A673 (cell line): ENCODE measurements around the gene ZNF3.

Experiments
- EZH2 ChIP-seq: fragments of 200-600 bp; sonication (generic); IDR thresholded peaks from 2 replicates; pipeline ENCODE4 v1.6.1; 2017; ENCODE audit warnings: borderline replicate concordance, low read depth, mild to moderate bottlenecking, mixed read lengths, antibody characterized with exemption, low read length; ENCODE audit not compliant: poor library complexity, severe bottlenecking
- TF ChIP-seq, protein P1 (sequence below): fragments of 300-800, 200-600 bp; sonication (generic); conservative IDR thresholded peaks from 2 replicates; pipeline ENCODE4 v1.5.1; 2017; ENCODE audit warnings: low read depth, mild to moderate bottlenecking, antibody characterized with exemption, low read length, moderate library complexity, mixed read lengths

DNA sequence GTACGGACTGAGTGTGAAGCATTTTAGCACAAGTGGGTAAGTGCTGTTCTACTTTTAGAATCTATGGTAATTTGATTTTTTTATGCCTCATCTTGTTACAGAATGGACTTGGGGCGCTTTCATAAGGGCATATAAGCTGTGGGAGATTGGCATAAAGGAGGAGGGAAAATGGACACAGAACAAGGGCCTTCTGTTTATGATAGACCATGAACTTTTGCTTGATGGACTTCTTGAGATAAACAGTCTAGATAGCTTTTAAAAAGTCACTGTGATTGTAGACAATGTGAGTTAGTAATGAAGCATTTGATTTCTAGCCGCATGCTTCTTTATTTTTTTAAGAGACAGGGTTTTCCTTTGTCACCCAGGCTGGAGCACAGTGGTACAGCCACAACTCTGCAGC, 29.9 kb downstream of the ZNF3 start:
- TF ChIP-seq EZH2 = no peak
- TF ChIP-seq, protein P1, sequence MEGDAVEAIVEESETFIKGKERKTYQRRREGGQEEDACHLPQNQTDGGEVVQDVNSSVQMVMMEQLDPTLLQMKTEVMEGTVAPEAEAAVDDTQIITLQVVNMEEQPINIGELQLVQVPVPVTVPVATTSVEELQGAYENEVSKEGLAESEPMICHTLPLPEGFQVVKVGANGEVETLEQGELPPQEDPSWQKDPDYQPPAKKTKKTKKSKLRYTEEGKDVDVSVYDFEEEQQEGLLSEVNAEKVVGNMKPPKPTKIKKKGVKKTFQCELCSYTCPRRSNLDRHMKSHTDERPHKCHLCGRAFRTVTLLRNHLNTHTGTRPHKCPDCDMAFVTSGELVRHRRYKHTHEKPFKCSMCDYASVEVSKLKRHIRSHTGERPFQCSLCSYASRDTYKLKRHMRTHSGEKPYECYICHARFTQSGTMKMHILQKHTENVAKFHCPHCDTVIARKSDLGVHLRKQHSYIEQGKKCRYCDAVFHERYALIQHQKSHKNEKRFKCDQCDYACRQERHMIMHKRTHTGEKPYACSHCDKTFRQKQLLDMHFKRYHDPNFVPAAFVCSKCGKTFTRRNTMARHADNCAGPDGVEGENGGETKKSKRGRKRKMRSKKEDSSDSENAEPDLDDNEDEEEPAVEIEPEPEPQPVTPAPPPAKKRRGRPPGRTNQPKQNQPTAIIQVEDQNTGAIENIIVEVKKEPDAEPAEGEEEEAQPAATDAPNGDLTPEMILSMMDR = no peak
